Measurements from ENCODE around the gene RNF111. TPM values are rescaled to one million over a fixed set of nuclear protein-coding genes. Genes with fewer than 3 reads are reported as not detected.

Gene RNF111
- total RNA-seq, 4 donors from 2014 or later = 14.5 to 18.4 (median 15.8) TPM

GRCh38 chr15:59104912-59105732 is 117.7 kb downstream of the RNF111 start, which contains the start of gene CCNB2:
Gene CCNB2, plus strand, starts transcription at chr15:59105146. Its CDS starts 123 bp downstream, at chr15:59105269.
- no peaks in the 10 kb centered on the region for H3K27me3 ChIP-seq
- ATAC-seq = peak; percentile 94 to 98
- no peak for TF ChIP-seq CTCF (IDR thresholded peaks at IDR 0.05 in 4 of 5, conservative IDR thresholded peaks at IDR 0.05 in 1 of 5)
- TF ChIP-seq POLR2A (IDR thresholded peaks at IDR 0.05) = no peak
- H3K4me3 ChIP-seq = peak within 1 kb of the TSS; percentile 50 to 84 (median 63)
- in situ Hi-C loops (cut with MboI; ENCODE audit: low sequenced_read_pairs in 4 of 4) = loop anchor here in 1 of 4 donors (10.0 kb wide), 1 partner anchor 120 kb away; the partner anchor contains the start of gene RNF111
- H3K27ac ChIP-seq = peak within 1 kb of the TSS in 3 of 4 donors; percentile 52 to 65 (median 64)
- H3K36me3 ChIP-seq = no peaks in the 10 kb centered on the region
- peaks cover 6 to 13% of the 10 kb centered on the region in 2 donors for H3K4me1 ChIP-seq
- intact Hi-C loops (cut with DNase I; ENCODE audit: low total_unique reads) = loop anchor here (10.0 kb wide), 1 partner anchor 120 kb away; the partner anchor contains the start of gene RNF111
- DNase-seq = peak; percentile 70 to 83
- no peaks in the 10 kb centered on the region for H3K9me3 ChIP-seq

GRCh38 chr15:59105854-59106253 is 118.4 kb downstream of the RNF111 start:
- TF ChIP-seq POLR2A (IDR thresholded peaks at IDR 0.05) = no peak
- TF ChIP-seq CTCF (IDR thresholded peaks at IDR 0.05 in 4 of 5, conservative IDR thresholded peaks at IDR 0.05 in 1 of 5) = no peak

GRCh38 chr15:59111251-59111650 is 123.8 kb downstream of the RNF111 start:
- H3K4me1 ChIP-seq = no peaks in the 10 kb centered on the region
- TF ChIP-seq POLR2A (IDR thresholded peaks at IDR 0.05) (no peak), CTCF (IDR thresholded peaks at IDR 0.05 in 4 of 5, conservative IDR thresholded peaks at IDR 0.05 in 1 of 5) (no peak)
- H3K27me3 ChIP-seq = no peaks in the 10 kb centered on the region
- intact Hi-C loops (cut with DNase I; ENCODE audit: low total_unique reads) (no loop called here), in situ Hi-C loops (cut with MboI; ENCODE audit: low sequenced_read_pairs in 4 of 4) (no loop called here)
- no peak for DNase-seq
- no peak for ATAC-seq
- H3K27ac ChIP-seq = no peak overlapping the region
- H3K4me3 ChIP-seq = no peak overlapping the region
- H3K9me3 ChIP-seq = no peaks in the 10 kb centered on the region
- no peaks in the 10 kb centered on the region for H3K36me3 ChIP-seq

More at GRCh38 chr15:59105854-59106253, 118.4 kb downstream of the RNF111 start:
- DNase-seq = no peak
- no peaks in the 10 kb centered on the region for H3K27me3 ChIP-seq
- H3K4me3 ChIP-seq = no peak overlapping the region
- ATAC-seq = no peak
- peaks cover 6 to 13% of the 10 kb centered on the region in 2 donors for H3K4me1 ChIP-seq
- intact Hi-C loops (cut with DNase I; ENCODE audit: low total_unique reads) = loop anchor here (10.0 kb wide), 1 partner anchor 121 kb away; the partner anchor contains the start of gene RNF111
- in situ Hi-C loops (cut with MboI; ENCODE audit: low sequenced_read_pairs in 4 of 4) = loop anchor here in 1 of 4 donors (10.0 kb wide), 1 partner anchor 121 kb away; the partner anchor contains the start of gene RNF111
- H3K9me3 ChIP-seq = no peaks in the 10 kb centered on the region
- no peak overlapping the region for H3K27ac ChIP-seq
- H3K36me3 ChIP-seq = no peaks in the 10 kb centered on the region

- H3K36me3 ChIP-seq = no peaks in the 10 kb centered on the region
- no peaks in the 10 kb centered on the region for H3K4me1 ChIP-seq
- TF ChIP-seq POLR2A (IDR thresholded peaks at IDR 0.05) = no peak
- no peak for TF ChIP-seq CTCF (IDR thresholded peaks at IDR 0.05 in 4 of 5, conservative IDR thresholded peaks at IDR 0.05 in 1 of 5)
- H3K27ac ChIP-seq = no peak overlapping the region
- H3K9me3 ChIP-seq = no peaks in the 10 kb centered on the region
- H3K27me3 ChIP-seq = no peaks in the 10 kb centered on the region
- intact Hi-C loops (cut with DNase I; ENCODE audit: low total_unique reads) (no loop called here), in situ Hi-C loops (cut with MboI; ENCODE audit: low sequenced_read_pairs in 4 of 4) (no loop called here)
- DNase-seq (no peak), ATAC-seq (no peak)
- H3K4me3 ChIP-seq = no peak overlapping the region
Observed at GRCh38 chr15:59115047-59115446, 127.6 kb downstream of the RNF111 start.
